Activated CD4-positive, alpha-beta memory T cell treated with anti-CD3 and anti-CD28 coated beads, Interleukin-2, amount 10 ng/mL, durations not matched to agents 7 days and 5 days (primary cell): ENCODE results near the gene RPL13. TPM values are rescaled to one million over a fixed set of nuclear protein-coding genes. Genes with fewer than 3 reads are reported as not detected.
"Not testable (repeated sequence)": the region's sequence is repeated elsewhere in the genome, so short reads cannot be mapped to it uniquely, and the experiment has no call there.

Source experiments
- CTCF ChIA-PET: fragments of 350-600 bp; sonication (Branson Sonifier 250); formaldehyde crosslinking; loops from one replicate; lab custom pipeline; 2021; ENCODE audit warnings: antibody characterized with exemption, inconsistent platforms; lab: Charles Lee
- POLR2A ChIA-PET: fragments of 350-600 bp; sonication (Branson Sonifier 250); formaldehyde crosslinking; loops from one replicate; lab custom pipeline; 2021; ENCODE audit warnings: antibody characterized with exemption; lab: Charles Lee
- DNase-seq: peaks from one replicate; pipeline ENCODE4 v3.0.0-alpha.2; 2020
- H3K27ac Mint-ChIP-seq: one replicate; pipeline ENCODE4 v1.8.0; 2021; ENCODE audit warnings: mild to moderate bottlenecking, mixed read lengths
- H3K27me3 Mint-ChIP-seq: one replicate; pipeline ENCODE4 v1.8.0; 2021; ENCODE audit warnings: mixed read lengths
- H3K36me3 Mint-ChIP-seq: one replicate; pipeline ENCODE4 v1.8.0; 2021; ENCODE audit warnings: low read depth, mixed read lengths
- H3K4me1 Mint-ChIP-seq: one replicate; pipeline ENCODE4 v1.8.0; 2021; ENCODE audit warnings: mixed read lengths
- H3K4me3 Mint-ChIP-seq: one replicate; pipeline ENCODE4 v1.8.0; 2021; ENCODE audit warnings: mild to moderate bottlenecking, mixed read lengths
- H3K9me3 Mint-ChIP-seq: one replicate; pipeline ENCODE4 v1.8.0; 2021; ENCODE audit warnings: mixed read lengths
- total RNA-seq, 2 experiments: library from RNA; stranded (reverse); gene quantifications; one replicate each; pipeline ENCODE4 v1.2.3, GENCODE V29; 2021

Gene RPL13
- total RNA-seq, 2 experiments from 2014 or later: 2,083 to 2,114 TPM

DNA sequence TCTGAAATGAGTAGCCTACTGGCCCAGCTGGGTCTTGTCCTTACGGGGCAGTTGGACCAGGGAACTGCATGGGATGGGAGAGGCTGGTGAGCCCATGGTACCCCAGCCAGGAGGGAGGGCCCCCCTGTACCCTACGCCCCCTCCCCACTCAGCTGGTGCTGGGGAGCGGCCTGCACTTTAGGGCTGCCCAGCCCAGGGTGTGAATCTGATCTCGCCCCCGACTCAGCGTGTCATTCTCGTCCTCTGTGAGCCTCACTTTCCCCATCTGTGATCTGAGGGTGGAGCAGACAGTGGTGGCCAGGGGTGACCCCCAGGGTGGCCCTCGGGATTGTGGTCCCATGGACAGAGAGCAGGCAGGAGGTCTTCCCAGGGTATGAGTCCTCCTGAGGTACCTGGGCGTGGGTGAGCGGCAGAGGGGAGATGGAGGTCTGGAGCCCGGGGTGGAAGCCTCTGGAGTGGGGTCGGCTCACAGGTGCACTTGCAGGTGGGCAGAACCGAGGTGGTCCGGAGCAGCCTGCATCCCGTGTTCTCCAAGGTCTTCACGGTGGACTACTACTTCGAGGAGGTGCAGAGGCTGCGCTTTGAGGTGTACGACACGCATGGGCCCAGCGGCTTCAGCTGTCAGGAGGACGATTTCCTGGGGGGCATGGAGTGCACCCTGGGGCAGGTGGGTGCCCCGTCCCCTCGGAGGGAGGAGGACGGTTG, 16.7 kb downstream of the RPL13 start:
- Mint-ChIP-seq H3K27ac (no peak overlapping the region), H3K9me3 (no peaks in the 10 kb centered on the region), H3K4me1 (peaks cover 8% of the 10 kb centered on the region), H3K4me3 (no peak overlapping the region), H3K36me3 (no peaks in the 10 kb centered on the region), H3K27me3 (peaks cover 20% of the 10 kb centered on the region)
- POLR2A ChIA-PET: no interaction called here
- DNase-seq: no peak
- CTCF ChIA-PET: no interaction called here

DNA sequence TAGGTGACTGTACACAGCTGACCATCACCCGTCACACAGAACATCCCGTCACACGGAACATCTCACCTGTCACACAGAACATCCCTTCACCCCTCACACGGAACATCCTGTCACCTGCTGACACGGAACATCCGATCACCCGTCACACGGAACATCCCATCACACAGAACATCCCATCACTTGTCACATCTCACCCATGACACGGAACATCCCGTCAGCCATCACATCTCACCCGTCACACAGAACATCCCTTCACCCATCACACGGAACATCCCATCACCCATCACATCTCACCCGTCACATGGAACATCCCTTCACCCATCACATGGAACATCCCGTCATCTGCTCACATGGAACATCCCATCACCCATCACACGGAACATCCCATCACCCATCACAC, 18.9 kb downstream of the RPL13 start:
- Mint-ChIP-seq H3K9me3 (no peaks in the 10 kb centered on the region), H3K36me3 (no peaks in the 10 kb centered on the region), H3K27ac (no peak overlapping the region), H3K4me3 (no peak overlapping the region), H3K4me1 (no peaks in the 10 kb centered on the region), H3K27me3 (peaks cover 10% of the 10 kb centered on the region)
- ChIA-PET POLR2A (no interaction called here), CTCF (no interaction called here)
- no peak for DNase-seq

DNA sequence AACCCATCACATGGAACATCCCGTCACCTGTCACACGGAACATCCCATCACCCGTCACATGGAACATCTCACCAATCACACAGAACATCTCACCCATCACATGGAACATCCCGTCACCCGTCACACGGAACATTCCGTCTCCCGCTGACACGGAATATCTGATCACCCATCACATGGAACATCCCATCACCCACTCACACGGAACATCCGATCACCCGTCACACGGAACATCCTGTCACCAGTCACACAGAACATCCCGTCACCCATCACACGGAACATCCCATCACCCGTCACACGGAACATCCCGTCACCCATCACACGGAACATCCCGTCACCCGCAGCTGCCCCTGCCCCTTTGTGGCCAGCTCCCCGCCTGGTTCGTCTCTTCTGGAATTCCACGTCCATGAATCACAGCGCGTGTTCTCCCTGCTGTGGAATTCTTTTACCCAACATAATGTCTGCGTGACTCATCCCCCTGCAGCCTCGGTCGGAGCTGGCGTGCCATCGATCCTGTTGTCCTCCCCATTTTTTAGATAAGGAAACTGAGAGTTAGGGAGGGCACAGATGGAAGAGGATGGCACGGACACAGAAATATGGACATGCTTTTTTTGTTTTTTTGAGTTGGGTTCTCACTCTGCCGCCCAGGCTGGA, 20.7 kb downstream of the RPL13 start:
- POLR2A ChIA-PET: no interaction called here

DNA sequence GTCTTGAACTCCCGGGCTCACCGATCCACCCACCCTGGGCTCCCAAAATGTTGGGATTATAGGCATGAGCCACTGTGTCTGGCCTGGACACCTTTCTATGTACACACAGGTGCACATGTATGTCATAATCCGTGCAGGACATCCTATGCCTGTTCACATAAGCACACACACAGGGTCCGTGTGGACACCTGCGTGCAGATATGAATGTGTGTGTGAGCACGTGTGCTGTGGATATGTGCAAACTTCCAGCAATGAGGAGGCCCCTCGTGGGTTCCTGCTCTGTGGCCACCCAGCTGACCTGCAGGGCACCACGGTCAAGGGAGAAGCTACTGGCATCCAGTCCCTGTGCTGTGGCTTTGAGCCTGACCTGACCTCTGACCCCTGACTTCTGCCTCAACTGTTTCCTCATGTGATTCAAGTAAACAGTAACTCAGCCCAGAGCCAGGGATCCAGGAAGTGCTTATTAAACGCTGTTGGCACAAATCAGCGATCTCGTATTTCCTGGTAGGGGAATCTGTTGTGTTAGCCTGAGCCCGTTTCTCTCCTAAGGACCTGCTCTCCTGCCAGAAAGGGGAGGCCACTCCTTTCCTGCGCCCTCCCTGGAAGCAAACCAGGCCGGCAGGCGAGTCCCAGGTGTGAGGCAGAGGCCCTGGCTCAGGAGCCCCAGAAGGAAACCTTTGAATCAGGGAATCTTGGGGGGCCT, 21.5 kb downstream of the RPL13 start:
- DNase-seq: no peak
- ChIA-PET POLR2A (no interaction called here), CTCF (no interaction called here)
- no peak overlapping the region for H3K4me3 Mint-ChIP-seq
- H3K27ac Mint-ChIP-seq: no peak overlapping the region
- H3K36me3 Mint-ChIP-seq: no peaks in the 10 kb centered on the region
- H3K9me3 Mint-ChIP-seq: no peaks in the 10 kb centered on the region
- peaks cover 7% of the 10 kb centered on the region for H3K27me3 Mint-ChIP-seq
- no peaks in the 10 kb centered on the region for H3K4me1 Mint-ChIP-seq

More for the DNA sequence above, 20.7 kb downstream of the RPL13 start:
- Mint-ChIP-seq H3K27me3 (peaks cover 7% of the 10 kb centered on the region), H3K27ac (no peak overlapping the region), H3K9me3 (no peaks in the 10 kb centered on the region), H3K36me3 (no peaks in the 10 kb centered on the region), H3K4me3 (no peak overlapping the region), H3K4me1 (no peaks in the 10 kb centered on the region)
- no peak for DNase-seq
- CTCF ChIA-PET: no interaction called here

DNA sequence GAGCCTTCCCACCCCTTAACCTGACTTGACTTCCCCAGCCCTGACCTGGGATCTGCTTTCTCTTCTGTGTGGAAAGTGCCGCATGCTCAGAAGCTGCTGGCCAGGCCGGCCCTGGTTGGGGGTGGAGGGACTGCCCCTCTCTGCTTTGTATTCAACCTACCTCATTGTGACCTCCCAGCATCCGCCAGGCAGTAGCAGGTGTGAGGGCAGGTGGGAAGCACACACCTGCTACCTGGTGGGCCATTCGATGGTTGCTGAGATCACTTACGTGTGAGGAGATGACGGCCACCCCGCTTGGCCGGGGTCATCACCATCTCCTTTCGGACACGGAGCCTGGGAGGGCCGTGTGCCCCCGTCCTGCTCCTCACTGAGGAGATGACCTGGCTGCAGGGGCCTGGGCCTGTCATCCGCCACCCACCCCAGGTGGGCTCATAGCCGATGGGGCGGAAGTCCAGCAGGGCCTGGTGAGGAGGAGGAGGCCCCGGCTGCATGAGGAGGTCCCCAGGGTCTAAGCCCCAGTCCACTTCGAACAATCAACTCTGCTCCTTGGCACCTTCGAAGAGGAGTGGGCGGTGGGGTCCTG, 22.2 kb downstream of the RPL13 start:
- H3K9me3 Mint-ChIP-seq: no peaks in the 10 kb centered on the region
- no peaks in the 10 kb centered on the region for H3K4me1 Mint-ChIP-seq
- no peak overlapping the region for H3K27ac Mint-ChIP-seq
- ChIA-PET CTCF (no interaction called here), POLR2A (no interaction called here)
- no peak for DNase-seq
- no peaks in the 10 kb centered on the region for H3K36me3 Mint-ChIP-seq
- no peak overlapping the region for H3K4me3 Mint-ChIP-seq
- H3K27me3 Mint-ChIP-seq: peaks cover 2% of the 10 kb centered on the region

DNA sequence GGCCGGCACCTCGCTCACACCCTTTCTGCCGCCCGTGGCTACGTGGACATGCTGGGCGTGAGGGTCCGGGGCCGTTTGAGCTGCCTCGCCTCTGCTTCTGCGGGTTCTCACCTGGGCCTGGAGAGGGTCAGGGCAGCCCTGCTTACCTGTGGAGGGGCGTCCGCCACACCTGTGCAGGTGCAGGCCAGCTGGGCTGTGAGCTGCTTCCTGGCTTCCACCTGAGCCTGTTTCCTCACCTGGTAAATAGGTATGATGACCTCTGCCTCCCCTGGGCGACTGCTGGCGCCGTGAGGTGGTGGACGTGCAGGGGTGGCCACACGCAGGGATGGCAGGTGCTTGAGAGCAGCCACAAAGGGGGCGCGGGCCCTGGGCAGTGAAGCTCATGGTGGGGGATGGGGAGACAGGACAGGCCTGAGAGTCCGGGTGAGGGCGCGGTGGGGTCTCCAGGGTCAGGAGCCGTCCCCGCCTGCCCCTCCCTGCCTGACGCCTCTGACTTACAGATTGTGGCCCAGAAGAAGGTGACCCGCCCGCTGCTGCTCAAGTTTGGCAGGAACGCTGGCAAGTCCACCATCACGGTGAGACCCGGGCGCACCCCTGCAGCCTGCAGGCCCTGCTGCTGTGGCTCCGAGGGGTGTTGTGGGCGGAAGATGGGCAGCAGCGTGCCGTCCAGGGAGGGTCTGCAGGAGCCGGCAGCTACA, 22.9 kb downstream of the RPL13 start:
- no peaks in the 10 kb centered on the region for H3K36me3 Mint-ChIP-seq
- H3K9me3 Mint-ChIP-seq: no peaks in the 10 kb centered on the region
- ChIA-PET CTCF (no interaction called here), POLR2A (no interaction called here)
- H3K27ac Mint-ChIP-seq: no peak overlapping the region
- no peaks in the 10 kb centered on the region for H3K4me1 Mint-ChIP-seq
- H3K27me3 Mint-ChIP-seq: peaks cover under 1% of the 10 kb centered on the region
- H3K4me3 Mint-ChIP-seq: no peak overlapping the region
- no peak for DNase-seq

DNA sequence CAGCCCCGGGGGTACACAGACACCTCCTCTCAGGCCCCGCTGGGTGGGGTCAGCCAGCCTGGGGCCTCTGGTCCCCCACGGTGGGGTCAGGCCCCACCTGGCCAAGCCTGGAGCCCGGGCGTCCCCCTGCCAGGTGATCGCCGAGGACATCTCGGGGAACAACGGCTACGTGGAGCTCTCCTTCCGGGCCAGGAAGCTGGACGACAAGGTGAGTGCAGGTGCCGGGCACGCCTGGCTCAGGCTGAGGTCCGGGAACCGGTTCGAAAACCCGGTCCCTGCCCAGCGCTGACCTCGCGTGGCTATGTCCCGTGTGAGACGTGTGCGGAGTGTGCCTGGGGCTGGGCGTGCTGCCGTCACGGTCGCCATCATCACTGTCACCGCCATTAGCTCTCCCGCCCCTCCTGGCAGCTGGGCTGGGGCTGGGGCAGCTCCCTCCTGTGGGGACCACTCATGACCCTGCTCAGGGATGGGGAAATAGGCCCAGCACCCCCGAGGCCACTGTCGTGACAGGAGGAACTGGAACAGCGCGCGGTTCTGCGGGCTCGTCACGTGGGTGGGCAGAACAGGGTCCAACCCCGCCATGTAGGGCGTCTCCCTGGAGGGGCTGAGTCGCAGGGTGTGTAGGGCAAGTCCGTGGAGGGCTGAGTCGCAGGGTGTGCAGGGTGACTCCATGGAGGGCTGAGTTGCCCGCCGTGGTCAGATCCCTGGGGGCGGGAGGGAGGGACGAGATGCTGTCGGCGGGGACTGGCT, 23.6 kb downstream of the RPL13 start:
- Mint-ChIP-seq H3K4me1 (no peaks in the 10 kb centered on the region), H3K36me3 (no peaks in the 10 kb centered on the region), H3K27me3 (no peaks in the 10 kb centered on the region), H3K9me3 (no peaks in the 10 kb centered on the region), H3K4me3 (no peak overlapping the region), H3K27ac (no peak overlapping the region)
- CTCF ChIA-PET: no interaction called here
- DNase-seq: no peak
- POLR2A ChIA-PET: interaction anchor here (0.5 kb wide), 1 partner anchor 297 kb away, joined by 3 read pairs; no protein-coding TSS in a partner anchor

DNA sequence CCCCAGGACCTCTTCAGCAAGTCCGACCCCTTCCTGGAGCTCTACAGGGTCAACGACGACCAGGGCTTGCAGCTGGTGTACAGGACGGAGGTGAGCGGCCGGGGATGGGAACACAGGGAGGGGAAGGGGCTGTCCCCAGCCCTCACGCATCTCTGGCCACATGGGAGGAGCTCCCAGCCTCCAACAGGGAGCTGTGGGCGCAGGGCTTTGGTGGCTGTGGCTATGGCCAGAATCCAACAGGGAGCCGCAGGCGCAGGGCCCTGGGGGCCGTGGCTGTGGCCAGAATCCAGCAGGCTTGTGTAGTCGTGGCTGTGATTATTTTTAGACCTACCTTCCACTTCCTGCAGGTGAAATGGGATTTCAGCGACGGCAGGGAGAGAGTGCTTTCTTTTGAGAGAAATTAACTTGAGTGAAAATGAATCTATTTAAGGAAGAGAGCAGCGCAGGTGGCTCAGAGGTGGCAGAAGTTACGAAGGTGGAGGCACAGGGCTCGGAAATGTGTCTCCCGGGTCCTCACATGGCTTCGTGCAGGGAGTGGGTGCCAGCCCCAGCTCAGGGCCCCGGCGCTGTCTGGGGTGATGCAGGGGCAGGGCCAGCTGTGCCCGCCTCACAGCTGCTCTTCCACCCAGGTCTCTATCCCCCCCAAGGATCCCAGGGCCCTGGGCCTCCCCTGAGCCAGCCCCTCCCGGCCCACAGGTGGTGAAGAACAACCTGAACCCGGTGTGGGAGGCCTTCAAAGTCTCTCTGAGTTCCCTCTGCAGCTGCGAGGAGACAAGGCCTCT, 24.5 kb downstream of the RPL13 start:
- POLR2A ChIA-PET: no interaction called here
- Mint-ChIP-seq H3K4me3 (no peak overlapping the region), H3K27me3 (no peaks in the 10 kb centered on the region), H3K27ac (no peak overlapping the region), H3K36me3 (no peaks in the 10 kb centered on the region), H3K9me3 (no peaks in the 10 kb centered on the region), H3K4me1 (no peaks in the 10 kb centered on the region)
- CTCF ChIA-PET: no interaction called here
- no peak for DNase-seq

DNA sequence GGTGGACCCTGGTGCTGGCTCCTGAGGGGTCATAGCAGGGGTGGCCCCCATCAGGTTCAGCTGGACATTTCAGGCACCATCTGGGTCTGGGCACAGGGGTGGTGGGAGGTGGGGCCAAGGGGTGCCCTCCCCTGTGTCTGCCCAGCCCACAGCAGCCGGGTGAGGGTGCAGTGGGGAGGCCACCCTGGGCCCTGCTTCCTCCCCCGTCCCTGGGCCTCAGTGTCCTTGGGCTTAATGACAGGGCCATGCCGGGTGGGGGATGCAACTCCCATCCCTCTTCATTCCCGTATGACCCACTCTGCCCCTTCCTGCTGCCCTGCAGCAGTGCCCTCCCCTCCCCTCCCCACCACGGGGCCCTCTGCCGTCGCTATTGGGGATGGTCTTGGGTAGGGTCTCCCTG, 25.7 kb downstream of the RPL13 start:
- ChIA-PET CTCF (no interaction called here), POLR2A (no interaction called here)
- Mint-ChIP-seq H3K27ac (no peak overlapping the region), H3K4me1 (no peaks in the 10 kb centered on the region), H3K9me3 (no peaks in the 10 kb centered on the region), H3K4me3 (no peak overlapping the region), H3K27me3 (no peaks in the 10 kb centered on the region), H3K36me3 (no peaks in the 10 kb centered on the region)
- no peak for DNase-seq

DNA sequence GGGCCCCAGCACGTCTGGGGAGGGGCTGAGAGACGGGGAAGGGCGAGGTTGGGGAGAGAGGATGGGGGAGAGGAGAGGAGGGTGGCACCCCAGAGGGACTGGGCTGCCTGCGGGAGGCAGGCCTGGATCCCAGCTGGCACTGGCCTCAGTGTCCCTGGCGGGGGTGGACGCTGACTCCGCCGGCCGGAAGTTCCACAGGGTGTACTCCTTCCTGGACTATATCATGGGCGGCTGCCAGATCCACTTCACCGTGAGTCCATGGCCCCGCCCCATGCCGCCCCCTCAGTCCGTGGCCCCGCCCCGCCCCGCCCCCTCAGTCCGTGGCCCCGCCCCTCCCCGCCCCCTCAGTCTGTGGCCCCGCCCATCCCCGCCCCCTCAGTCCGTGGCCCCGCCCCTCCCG, 26.4 kb downstream of the RPL13 start:
- no peak for DNase-seq
- no peaks in the 10 kb centered on the region for H3K27me3 Mint-ChIP-seq
- CTCF ChIA-PET: no interaction called here
- H3K27ac Mint-ChIP-seq: no peak overlapping the region
- no peak overlapping the region for H3K4me3 Mint-ChIP-seq
- no peaks in the 10 kb centered on the region for H3K4me1 Mint-ChIP-seq
- H3K36me3 Mint-ChIP-seq: no peaks in the 10 kb centered on the region
- POLR2A ChIA-PET: no interaction called here
- no peaks in the 10 kb centered on the region for H3K9me3 Mint-ChIP-seq

DNA sequence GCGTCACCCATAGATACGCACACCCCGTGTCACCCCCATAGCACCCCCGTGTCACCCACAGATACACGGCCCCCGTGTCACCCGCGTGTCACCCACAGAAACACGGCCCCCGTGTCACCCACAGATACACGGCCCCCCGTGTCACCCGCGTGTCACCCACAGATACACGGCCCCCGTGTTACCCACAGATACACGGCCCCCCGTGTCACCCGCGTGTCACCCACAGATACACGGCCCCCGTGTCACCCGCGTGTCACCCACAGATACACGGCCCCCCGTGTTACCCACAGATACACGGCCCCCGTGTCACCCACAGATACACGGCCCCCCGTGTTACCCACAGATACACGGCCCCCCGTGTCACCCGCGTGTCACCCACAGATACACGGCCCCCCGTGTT, 27.2 kb downstream of the RPL13 start:
- H3K9me3 Mint-ChIP-seq, H3K27ac Mint-ChIP-seq, POLR2A ChIA-PET, H3K4me1 Mint-ChIP-seq, H3K27me3 Mint-ChIP-seq, H3K36me3 Mint-ChIP-seq, DNase-seq, H3K4me3 Mint-ChIP-seq, CTCF ChIA-PET: not testable (repeated sequence)
